Panc1 (cell line): ENCODE measurements around the gene KCNMA1. TPM values are rescaled to one million over a fixed set of nuclear protein-coding genes. Genes with fewer than 3 reads are reported as not detected.

Experiments
- ATAC-seq: fragments of 200-7000 bp; cut with Tn5 transposase; 2 replicates; pipeline ENCODE4 v1.9.1; 2020; ENCODE audit warnings: mild to moderate bottlenecking, moderate library complexity
- BruUV-seq: library from RNA; stranded (reverse); fragments of 400-500 nt; replicated peaks from 2 replicates; lab custom pipeline; 2021; lab: Mats Ljungman, UMichigan
- CTCF ChIA-PET: fragments of 300-600 bp; sonication (Branson Sonifier 250); formaldehyde crosslinking; loops from one replicate; lab custom pipeline; 2022; ENCODE audit warnings: antibody characterized with exemption; lab: Charles Lee
- POLR2A ChIA-PET: fragments of 300-600 bp; sonication (Branson Sonifier 250); formaldehyde crosslinking; loops from one replicate; lab custom pipeline; 2022; ENCODE audit warnings: antibody characterized with exemption; lab: Charles Lee
- DNase-seq: peaks from one replicate; pipeline ENCODE4 v3.0.0-alpha.2; 2010; ENCODE audit warnings: low read depth, low spot score
- H3K27ac ChIP-seq: 2 replicates; pipeline ENCODE4 v1.5.1; 2011; ENCODE audit warnings: mild to moderate bottlenecking, low read length, inconsistent platforms
- H3K27me3 ChIP-seq: fragments of 200-500 bp; sonication (Bioruptor generic); 2 replicates; pipeline ENCODE4 v1.6.0; 2014; ENCODE audit warnings: low read length, inconsistent platforms; ENCODE audit not compliant: control insufficient read depth, insufficient read depth
- H3K36me3 ChIP-seq: fragments of 200-500 bp; sonication (Bioruptor generic); 2 replicates; pipeline ENCODE4 v1.5.1; 2014; ENCODE audit warnings: inconsistent platforms, mild to moderate bottlenecking, low read length, moderate library complexity; ENCODE audit not compliant: control insufficient read depth, insufficient read depth
- H3K4me1 ChIP-seq: 2 replicates; pipeline ENCODE4 v1.5.1; 2011; ENCODE audit warnings: inconsistent platforms, mild to moderate bottlenecking, low read length, moderate library complexity; ENCODE audit not compliant: control insufficient read depth, insufficient read depth
- H3K4me3 ChIP-seq, 2 experiments: 2 replicates each; pipeline ENCODE4 v1.5.1; 2011 to 2012; ENCODE audit warnings: low read depth in 2 of 2, low read length in 2 of 2, mild to moderate bottlenecking in 2 of 2, inconsistent platforms in 1 of 2, moderate library complexity in 1 of 2
- H3K9me3 ChIP-seq: fragments of 200-500 bp; sonication (Bioruptor generic); 2 replicates; pipeline ENCODE4 v1.5.1; 2014; ENCODE audit warnings: low read depth, mild to moderate bottlenecking, inconsistent platforms, low read length, moderate library complexity; ENCODE audit not compliant: control insufficient read depth, insufficient read depth
- POLR2AphosphoS5 ChIP-seq: IDR thresholded peaks from 2 replicates; pipeline ENCODE4 v1.6.1; 2012; ENCODE audit warnings: mild to moderate bottlenecking, low read depth, low read length, moderate library complexity
- REST ChIP-seq, 2 experiments: IDR thresholded peaks; 2 replicates each; pipeline ENCODE4 v1.6.1; 2011 to 2012; ENCODE audit warnings: low read depth in 2 of 2, control low read depth in 1 of 2, low read length in 1 of 2, mild to moderate bottlenecking in 1 of 2, moderate library complexity in 1 of 2; ENCODE audit not compliant: insufficient read depth in 1 of 2
- SIN3A ChIP-seq: IDR thresholded peaks from 2 replicates; pipeline ENCODE4 v1.6.1; 2012; ENCODE audit warnings: low read depth, mild to moderate bottlenecking, low read length, moderate library complexity, borderline replicate concordance; ENCODE audit not compliant: insufficient read depth
- TCF7L2 ChIP-seq: IDR thresholded peaks from 2 replicates; pipeline ENCODE4 v1.6.1; 2011; ENCODE audit warnings: mild to moderate bottlenecking, low read depth, low read length, inconsistent platforms
- in situ Hi-C: cut with HindIII; loops from 2 replicates; pipeline ENCODE4 v1.10.0; 2016; ENCODE audit warnings: low sequenced_read_pairs, low pct_unique_long_range_greater_than_20kb
- intact Hi-C: fragments of 100-400 bp; cut with micrococcal nuclease; formaldehyde crosslinking; loops from one replicate; pipeline ENCODE4 v1.10.0; 2022; ENCODE audit not compliant: unreplicated experiment
- total RNA-seq: library from RNA; stranded (reverse); gene quantifications from one replicate; pipeline ENCODE4 v1.2.1, GENCODE V29; 2021; ENCODE audit not compliant: unreplicated experiment
- TF ChIP-seq, protein P1 (sequence below): fragments of 450-650 bp; IDR thresholded peaks from 2 replicates; pipeline ENCODE4 v1.5.1; 2017; ENCODE audit warnings: mild to moderate bottlenecking

KCNMA1 gene
- total RNA-seq, 1 experiment from 2014 or later = 91.9 TPM

- intact Hi-C loops (no loop called here), in situ Hi-C loops (no loop called here)
- Histone ChIP-seq H3K36me3 (no peaks in the 10 kb centered on the region; the same call in 1 of the 2 replicates), H3K4me1 (peaks cover 15% of the 10 kb centered on the region), H3K4me3 (no peak overlapping the region), H3K27me3 (no peaks in the 10 kb centered on the region), H3K9me3 (no peaks in the 10 kb centered on the region), H3K27ac (no peak overlapping the region)
- POLR2A ChIA-PET = no interaction called here
- ATAC-seq (no peak), DNase-seq (no peak)
- BruUV-seq = no TSS peak
- no peak for TF ChIP-seq SIN3A
- no peak for TF ChIP-seq REST (IDR thresholded peaks at IDR 0.05; ENCODE audit: insufficient read depth in 1 of 2, low read depth in 2 of 2, low read length in 1 of 2)
- TF ChIP-seq, protein P1, sequence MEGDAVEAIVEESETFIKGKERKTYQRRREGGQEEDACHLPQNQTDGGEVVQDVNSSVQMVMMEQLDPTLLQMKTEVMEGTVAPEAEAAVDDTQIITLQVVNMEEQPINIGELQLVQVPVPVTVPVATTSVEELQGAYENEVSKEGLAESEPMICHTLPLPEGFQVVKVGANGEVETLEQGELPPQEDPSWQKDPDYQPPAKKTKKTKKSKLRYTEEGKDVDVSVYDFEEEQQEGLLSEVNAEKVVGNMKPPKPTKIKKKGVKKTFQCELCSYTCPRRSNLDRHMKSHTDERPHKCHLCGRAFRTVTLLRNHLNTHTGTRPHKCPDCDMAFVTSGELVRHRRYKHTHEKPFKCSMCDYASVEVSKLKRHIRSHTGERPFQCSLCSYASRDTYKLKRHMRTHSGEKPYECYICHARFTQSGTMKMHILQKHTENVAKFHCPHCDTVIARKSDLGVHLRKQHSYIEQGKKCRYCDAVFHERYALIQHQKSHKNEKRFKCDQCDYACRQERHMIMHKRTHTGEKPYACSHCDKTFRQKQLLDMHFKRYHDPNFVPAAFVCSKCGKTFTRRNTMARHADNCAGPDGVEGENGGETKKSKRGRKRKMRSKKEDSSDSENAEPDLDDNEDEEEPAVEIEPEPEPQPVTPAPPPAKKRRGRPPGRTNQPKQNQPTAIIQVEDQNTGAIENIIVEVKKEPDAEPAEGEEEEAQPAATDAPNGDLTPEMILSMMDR = no peak
- no peak for TF ChIP-seq POLR2AphosphoS5
- TF ChIP-seq TCF7L2 = no peak
- CTCF ChIA-PET = no interaction called here
These were observed 184.6 kb downstream of the KCNMA1 start for GRCh38 chr10:77452952-77453564.

- H3K9me3 ChIP-seq = no peaks in the 10 kb centered on the region
- H3K36me3 ChIP-seq = no peaks in the 10 kb centered on the region; the same call in 1 of the 2 replicates
- no peak for TF ChIP-seq POLR2AphosphoS5
- TF ChIP-seq REST (IDR thresholded peaks at IDR 0.05; ENCODE audit: insufficient read depth in 1 of 2, low read depth in 2 of 2, low read length in 1 of 2) = no peak
- TF ChIP-seq SIN3A = no peak
- no peak for TF ChIP-seq TCF7L2
- TF ChIP-seq, protein P1 = no peak
- intact Hi-C loops (no loop called here), in situ Hi-C loops (no loop called here)
- peaks cover 13% of the 10 kb centered on the region for H3K4me1 ChIP-seq
- no peak for DNase-seq
- ChIA-PET POLR2A (no interaction called here), CTCF (no interaction called here)
- H3K4me3 ChIP-seq = no peak overlapping the region
- no peaks in the 10 kb centered on the region for H3K27me3 ChIP-seq
- BruUV-seq = no TSS peak
- no peak overlapping the region for H3K27ac ChIP-seq
- ATAC-seq = no peak
These were observed 185.7 kb downstream of the KCNMA1 start for GRCh38 chr10:77451886-77452285.
